HCT116 (cell line): ENCODE results near the gene PDE8A. TPM values are rescaled to one million over a fixed set of nuclear protein-coding genes. Genes with fewer than 3 reads are reported as not detected.

ENCODE experiments used
- ATAC-seq: fragments of 200-7000 bp; cut with Tn5 transposase; 2 replicates; pipeline ENCODE4 v1.9.1; 2020; ENCODE audit warnings: mild to moderate bottlenecking, moderate library complexity
- BruUV-seq: library from RNA; stranded (reverse); fragments of 400-500 nt; replicated peaks from 2 replicates; lab custom pipeline; 2021; lab: Mats Ljungman, UMichigan
- CTCF ChIA-PET: fragments of 300-600 bp; sonication (Branson Sonifier 250); formaldehyde crosslinking; loops from one replicate; lab custom pipeline; 2021; ENCODE audit warnings: antibody characterized with exemption; lab: Charles Lee
- POLR2A ChIA-PET: fragments of 300-600, 350-600 bp; sonication (Branson Sonifier 250); formaldehyde crosslinking; loops from one replicate; lab custom pipeline; 2021; ENCODE audit warnings: antibody characterized with exemption; lab: Charles Lee
- RAD21 ChIA-PET, 2 experiments: fragments of 300-600 bp; sonication (Branson Sonifier 250); formaldehyde crosslinking; loops; one replicate each; lab custom pipeline; 2023; ENCODE audit warnings: low total read pairs in 2 of 2; ENCODE audit not compliant: uncharacterized antibody in 2 of 2, unreplicated experiment in 2 of 2, low non-redundant PET in 1 of 2; lab: Charles Lee
- DNase-seq: peaks from one replicate; pipeline ENCODE4 v3.0.0-alpha.2; 2010; ENCODE audit warnings: low read depth, low spot score
- H2AFZ ChIP-seq: fragments of 200-600 bp; shearing (Covaris generic), sonication (generic); 2 replicates; pipeline ENCODE4 v1.6.1; 2017; ENCODE audit warnings: low read depth, mixed run types, mixed read lengths, antibody characterized with exemption, low read length; ENCODE audit not compliant: poor library complexity, severe bottlenecking
- H3K27ac ChIP-seq: 2 replicates; pipeline ENCODE4 v1.5.1; 2012; ENCODE audit warnings: low read depth, low read length
- H3K27me3 ChIP-seq: fragments of 200-600 bp; sonication (generic); 2 replicates; pipeline ENCODE4 v1.6.1; 2016; ENCODE audit warnings: mixed run types, low read length, mixed read lengths; ENCODE audit not compliant: insufficient read depth
- H3K36me3 ChIP-seq, 2 experiments: fragments of 200-500 bp in 1 of 2; fragments of 200-600 bp in 1 of 2; sonication (Bioruptor generic) in 1 of 2; sonication (generic) in 1 of 2; 2 replicates each; pipeline versions ENCODE4 v1.5.1 to v1.6.1; 2014 to 2016; ENCODE audit warnings: low read length in 2 of 2, inconsistent platforms in 1 of 2, mixed read lengths in 1 of 2, mixed run types in 1 of 2; ENCODE audit not compliant: insufficient read depth in 2 of 2, control insufficient read depth in 1 of 2
- H3K4me1 ChIP-seq, 2 experiments: fragments of 200-600 bp in 1 of 2; sonication (generic) in 1 of 2; 2 replicates each; pipeline versions ENCODE4 v1.5.1 to v1.6.1; 2012 to 2017; ENCODE audit warnings: low read length in 2 of 2, inconsistent platforms in 1 of 2, mild to moderate bottlenecking in 1 of 2, mixed read lengths in 1 of 2, mixed run types in 1 of 2, moderate library complexity in 1 of 2; ENCODE audit not compliant: insufficient read depth in 2 of 2, control insufficient read depth in 1 of 2
- H3K4me2 ChIP-seq: fragments of 200-600 bp; sonication (generic); 2 replicates; pipeline ENCODE4 v1.6.1; 2017; ENCODE audit warnings: mixed run types, low read length, mixed read lengths
- H3K4me3 ChIP-seq, 2 experiments: fragments of 200-600 bp in 1 of 2; sonication (generic) in 1 of 2; replicated peaks in 1 of 2; 2 replicates each; pipeline ENCODE4 v1.5.1; 2011 to 2016; ENCODE audit warnings: low read length in 2 of 2, control low read depth in 1 of 2, low read depth in 1 of 2, mild to moderate bottlenecking in 1 of 2, mixed read lengths in 1 of 2, mixed run types in 1 of 2
- H3K79me2 ChIP-seq: fragments of 200-600 bp; sonication (generic); 2 replicates; pipeline ENCODE4 v1.6.1; 2017; ENCODE audit warnings: mild to moderate bottlenecking, mixed run types, low read length, moderate library complexity, mixed read lengths; ENCODE audit not compliant: insufficient read depth
- H3K9ac ChIP-seq: fragments of 200-600 bp; sonication (generic); 2 replicates; pipeline ENCODE4 v1.6.1; 2016; ENCODE audit warnings: low read length, mixed read lengths
- H3K9me2 ChIP-seq: fragments of 200-600 bp; sonication (generic), shearing (Covaris generic); 2 replicates; pipeline ENCODE4 v1.6.1; 2017; ENCODE audit warnings: mixed run types, mild to moderate bottlenecking, moderate library complexity; ENCODE audit not compliant: insufficient read depth
- H3K9me3 ChIP-seq, 2 experiments: fragments of 200-500 bp in 1 of 2; fragments of 200-600 bp in 1 of 2; sonication (Bioruptor generic) in 1 of 2; sonication (generic) in 1 of 2; 2 replicates each; pipeline ENCODE4 v1.6.1; 2014 to 2017; ENCODE audit warnings: low read length in 2 of 2, mixed read lengths in 2 of 2, inconsistent platforms in 1 of 2, low read depth in 1 of 2, mild to moderate bottlenecking in 1 of 2, mixed run types in 1 of 2, moderate library complexity in 1 of 2; ENCODE audit not compliant: control insufficient read depth in 1 of 2, insufficient read depth in 1 of 2
- H4K20me1 ChIP-seq: fragments of 200-600 bp; sonication (generic), shearing (Covaris generic); 2 replicates; pipeline ENCODE4 v1.6.1; 2017; ENCODE audit warnings: mixed run types, mild to moderate bottlenecking, moderate library complexity; ENCODE audit not compliant: insufficient read depth
- ATF3 ChIP-seq: IDR thresholded peaks from 2 replicates; pipeline ENCODE4 v1.6.1; 2012
- CBX3 ChIP-seq: IDR thresholded peaks from 2 replicates; pipeline ENCODE4 v1.6.1; 2012; ENCODE audit warnings: low read depth
- CEBPB ChIP-seq: IDR thresholded peaks from 2 replicates; pipeline ENCODE4 v1.6.1; 2012; ENCODE audit warnings: low read depth
- CTCF ChIP-seq, 3 experiments: fragments of 200-600 bp in 1 of 3; sonication (generic) in 1 of 3; IDR thresholded peaks in 2 of 3; conservative IDR thresholded peaks in 1 of 3; 2 replicates each; pipeline ENCODE4 v1.5.1; 2012 to 2017; ENCODE audit warnings: low read depth in 2 of 3, low read length in 2 of 3, antibody characterized with exemption in 1 of 3, borderline replicate concordance in 1 of 3, control low read depth in 1 of 3, mild to moderate bottlenecking in 1 of 3, mixed read lengths in 1 of 3, mixed run types in 1 of 3, moderate library complexity in 1 of 3; ENCODE audit not compliant: insufficient read depth in 1 of 3
- ELF1 ChIP-seq: IDR thresholded peaks from 2 replicates; pipeline ENCODE4 v1.6.1; 2012; ENCODE audit warnings: low read depth, borderline replicate concordance
- EZH2 ChIP-seq: fragments of 200-600 bp; sonication (generic); IDR thresholded peaks from 2 replicates; pipeline ENCODE4 v1.6.1; 2017; ENCODE audit warnings: antibody characterized with exemption, mixed run types
- EZH2phosphoT487 ChIP-seq: fragments of 200-600 bp; IDR thresholded peaks from 2 replicates; pipeline ENCODE4 v1.6.1; 2018; ENCODE audit warnings: antibody characterized with exemption, borderline replicate concordance
- FOSL1 ChIP-seq: IDR thresholded peaks from 2 replicates; pipeline ENCODE4 v1.6.1; 2012; ENCODE audit warnings: low read depth
- JUND ChIP-seq: IDR thresholded peaks from 2 replicates; pipeline ENCODE4 v1.6.1; 2012
- MAX ChIP-seq: IDR thresholded peaks from 2 replicates; pipeline ENCODE4 v1.6.1; 2012
- POLR2A ChIP-seq: IDR thresholded peaks from 2 replicates; pipeline ENCODE4 v1.7.0; 2011; ENCODE audit warnings: borderline replicate concordance; ENCODE audit not compliant: insufficient read depth, insufficient read length; ENCODE audit errors: extremely low read depth
- POLR2AphosphoS5 ChIP-seq: IDR thresholded peaks from 2 replicates; pipeline ENCODE4 v1.6.1; 2011; ENCODE audit warnings: mild to moderate bottlenecking, low read depth, low read length, moderate library complexity
- RAD21 ChIP-seq: IDR thresholded peaks from 2 replicates; pipeline ENCODE4 v1.6.1; 2012; ENCODE audit warnings: low read depth, mild to moderate bottlenecking
- SIN3A ChIP-seq: IDR thresholded peaks from 2 replicates; pipeline ENCODE4 v1.6.1; 2012; ENCODE audit warnings: low read depth
- SP1 ChIP-seq: IDR thresholded peaks from 2 replicates; pipeline ENCODE4 v1.6.1; 2012; ENCODE audit warnings: low read depth
- SRF ChIP-seq: IDR thresholded peaks from 2 replicates; pipeline ENCODE4 v1.6.1; 2012; ENCODE audit warnings: low read depth
- TCF7L2 ChIP-seq: IDR thresholded peaks from 2 replicates; pipeline ENCODE4 v1.7.0; 2011; ENCODE audit warnings: borderline replicate concordance, inconsistent platforms; ENCODE audit not compliant: insufficient read depth, insufficient read length; ENCODE audit errors: extremely low read depth
- YY1 ChIP-seq: IDR thresholded peaks from 2 replicates; pipeline ENCODE4 v1.6.1; 2011; ENCODE audit warnings: low read length, low read depth, moderate library complexity, mild to moderate bottlenecking; ENCODE audit not compliant: insufficient replicate concordance; ENCODE audit errors: extremely low read depth
- ZFX ChIP-seq: fragments of 450-650 bp; IDR thresholded peaks from 2 replicates; pipeline ENCODE4 v1.6.1; 2017
- ZNF274 ChIP-seq: fragments of 200-500 bp; sonication (Bioruptor generic); IDR thresholded peaks from 2 replicates; pipeline ENCODE4 v1.6.1; 2014; ENCODE audit warnings: mild to moderate bottlenecking, low read depth, low read length, inconsistent platforms
- intact Hi-C: fragments of 100-400 bp; cut with micrococcal nuclease; formaldehyde crosslinking; loops from 2 replicates; pipeline ENCODE4 v1.10.0; 2022
- total RNA-seq: library from RNA; stranded (reverse); gene quantifications from one replicate; pipeline ENCODE4 v1.2.1, GENCODE V29; 2021; ENCODE audit not compliant: unreplicated experiment

Gene PDE8A
- total RNA-seq, 1 experiment from 2014 or later, result 37.8 TPM

- ChIA-PET CTCF (no interaction called here), RAD21 (no interaction called here), POLR2A (no interaction called here)
- Histone ChIP-seq H3K36me3 (no peaks in the 10 kb centered on the region), H4K20me1 (no peaks in the 10 kb centered on the region), H3K9ac (no peak overlapping the region), H3K27ac (no peak overlapping the region), H2AFZ (no peak overlapping the region), H3K9me2 (no peaks in the 10 kb centered on the region), H3K4me3 (no peak overlapping the region), H3K27me3 (no peaks in the 10 kb centered on the region), H3K79me2 (peaks cover 75% of the 10 kb centered on the region), H3K9me3 (no peaks in the 10 kb centered on the region), H3K4me1 (peaks cover 4 to 10% of the 10 kb centered on the region in 2 experiments; a peak in 2 of 4 replicates), H3K4me2 (no peak overlapping the region)
- ATAC-seq (no peak), DNase-seq (no peak)
- TF ChIP-seq MAX, result no peak
- no peak for TF ChIP-seq POLR2A
- TF ChIP-seq YY1, result no peak
- no peak; the same call in 1 of the 2 replicates for TF ChIP-seq JUND
- BruUV-seq, result no TSS peak
- intact Hi-C loops, result no loop called here
Measured at GRCh38 chr15:85019815-85020590, 38.3 kb downstream of the PDE8A start.

- H3K27ac ChIP-seq, result no peak overlapping the region
- ATAC-seq (no peak), DNase-seq (no peak)
- BruUV-seq, result no TSS peak
- peaks cover 75% of the 10 kb centered on the region for H3K79me2 ChIP-seq
- no peaks in the 10 kb centered on the region for H3K9me2 ChIP-seq
- no peaks in the 10 kb centered on the region for H3K36me3 ChIP-seq
- TF ChIP-seq SRF, result no peak
- no peak for TF ChIP-seq CBX3
- TF ChIP-seq MAX, result no peak
- TF ChIP-seq POLR2AphosphoS5, result no peak
- TF ChIP-seq ATF3, result no peak
- TF ChIP-seq SIN3A, result no peak
- no peak for TF ChIP-seq EZH2phosphoT487
- no peak for TF ChIP-seq ZNF274
- TF ChIP-seq RAD21, result no peak
- TF ChIP-seq JUND, result no peak
- TF ChIP-seq CTCF (IDR thresholded peaks at IDR 0.05 in 2 of 3, conservative IDR thresholded peaks at IDR 0.05 in 1 of 3; ENCODE audit: borderline replicate concordance in 1 of 3, insufficient read depth in 1 of 3, low read depth in 2 of 3, low read length in 2 of 3), result no peak
- no peak for TF ChIP-seq SP1
- TF ChIP-seq TCF7L2, result no peak
- TF ChIP-seq CEBPB, result no peak
- TF ChIP-seq ELF1, result no peak
- TF ChIP-seq EZH2, result no peak
- no peak for TF ChIP-seq YY1
- no peak for TF ChIP-seq ZFX
- TF ChIP-seq FOSL1, result no peak
- H3K4me1 ChIP-seq, result peaks cover 4 to 10% of the 10 kb centered on the region in 2 experiments; a peak in 2 of 4 replicates
- no peak overlapping the region for H3K4me2 ChIP-seq
- H4K20me1 ChIP-seq, result no peaks in the 10 kb centered on the region
- H3K27me3 ChIP-seq, result no peaks in the 10 kb centered on the region
- ChIA-PET CTCF (interaction anchor here (1.1 to 1.4 kb wide), 2 partner anchors 16 to 23 kb away, joined by 4 to 5 read pairs; no protein-coding TSS in a partner anchor), RAD21 (no interaction called here), POLR2A (no interaction called here)
- intact Hi-C loops, result no loop called here
- no peak overlapping the region for H3K4me3 ChIP-seq
- H2AFZ ChIP-seq, result no peak overlapping the region
- no peaks in the 10 kb centered on the region for H3K9me3 ChIP-seq
- no peak overlapping the region for H3K9ac ChIP-seq
Measured at GRCh38 chr15:85021409-85021808, 39.8 kb downstream of the PDE8A start.
